ENCODE measurements around the gene LEKR1.

DNA sequence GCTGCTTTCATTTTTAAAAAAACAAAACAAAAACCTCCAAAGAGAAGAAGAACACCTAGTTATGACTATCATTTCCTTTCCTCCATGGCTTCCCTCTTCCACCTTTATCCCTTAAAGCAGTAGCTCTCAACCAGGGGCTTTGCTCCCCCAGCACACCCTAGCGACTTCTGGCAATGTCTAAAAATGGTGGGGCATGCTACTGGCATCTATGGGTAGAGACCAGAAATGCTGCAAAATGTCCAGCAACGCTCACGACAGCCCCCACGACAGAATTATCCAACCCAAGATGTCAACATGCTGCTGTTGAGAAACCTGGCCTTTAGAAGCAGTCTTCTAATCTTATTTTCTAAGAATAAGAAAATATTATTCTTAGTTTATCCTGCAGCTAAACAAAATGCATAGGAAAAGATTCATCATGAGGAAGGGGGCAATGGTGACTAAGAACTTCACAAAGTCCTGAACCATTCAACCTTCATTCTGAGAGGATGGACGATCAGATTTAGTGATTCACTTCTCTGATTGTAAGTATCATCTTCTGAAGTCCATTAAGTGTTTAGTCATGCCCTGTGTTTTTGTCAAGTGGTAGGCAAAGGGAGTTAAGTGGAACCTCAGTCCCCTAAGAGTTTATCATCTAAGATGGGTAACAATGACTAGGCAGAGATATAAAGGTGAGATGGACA lies 252.1 kb downstream of the LEKR1 start:
- no peak for TF ChIP-seq SP1 (IDR thresholded peaks at IDR 0.05)
- TF ChIP-seq ELF4 (IDR thresholded peaks at IDR 0.05) = no peak
- TF ChIP-seq BHLHE40 (IDR thresholded peaks at IDR 0.05; ENCODE audit: borderline replicate concordance) = no peak
- no peak for TF ChIP-seq FOXM1 (IDR thresholded peaks at IDR 0.05; ENCODE audit: borderline replicate concordance)
- no peak for TF ChIP-seq FOXK2 (IDR thresholded peaks at IDR 0.05)
- TF ChIP-seq TARDBP (IDR thresholded peaks at IDR 0.05) = no peak
- no peak for TF ChIP-seq NFRKB (IDR thresholded peaks at IDR 0.05)
- TF ChIP-seq CTBP1 (IDR thresholded peaks at IDR 0.05; ENCODE audit: borderline replicate concordance) = no peak
- no peak for TF ChIP-seq FOXA1 (IDR thresholded peaks at IDR 0.05)
- no peak for TF ChIP-seq HDGF (IDR thresholded peaks at IDR 0.05; ENCODE audit: borderline replicate concordance)
- TF ChIP-seq LEF1 (IDR thresholded peaks at IDR 0.05; ENCODE audit: borderline replicate concordance) = no peak
- no peak for TF ChIP-seq SUZ12 (IDR thresholded peaks at IDR 0.05)
- TF ChIP-seq ARNT (IDR thresholded peaks at IDR 0.05) = no peak
- TF ChIP-seq, protein P1, sequence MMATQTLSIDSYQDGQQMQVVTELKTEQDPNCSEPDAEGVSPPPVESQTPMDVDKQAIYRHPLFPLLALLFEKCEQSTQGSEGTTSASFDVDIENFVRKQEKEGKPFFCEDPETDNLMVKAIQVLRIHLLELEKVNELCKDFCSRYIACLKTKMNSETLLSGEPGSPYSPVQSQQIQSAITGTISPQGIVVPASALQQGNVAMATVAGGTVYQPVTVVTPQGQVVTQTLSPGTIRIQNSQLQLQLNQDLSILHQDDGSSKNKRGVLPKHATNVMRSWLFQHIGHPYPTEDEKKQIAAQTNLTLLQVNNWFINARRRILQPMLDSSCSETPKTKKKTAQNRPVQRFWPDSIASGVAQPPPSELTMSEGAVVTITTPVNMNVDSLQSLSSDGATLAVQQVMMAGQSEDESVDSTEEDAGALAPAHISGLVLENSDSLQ (IDR thresholded peaks at IDR 0.05) = no peak

Data from HEK293T (cell line).